Trophoblast cell (in vitro differentiated cells and primary cell): ENCODE results near the gene HLA-DQB1.
"Not testable (repeated sequence)": the region's sequence is repeated elsewhere in the genome, so short reads cannot be mapped to it uniquely, and the experiment has no call there.

Experiments used
- DNase-seq, 2 donors: peaks; one replicate each; pipeline ENCODE4 v3.0.0-alpha.2; 2016
- H2AFZ ChIP-seq: 2 replicates; pipeline ENCODE4 v1.6.1; 2013; ENCODE audit warnings: low read length, moderate library complexity, mild to moderate bottlenecking; ENCODE audit not compliant: insufficient read depth, poor library complexity
- H2AK5ac ChIP-seq: 2 replicates; pipeline ENCODE4 v1.6.1; 2013; ENCODE audit warnings: mild to moderate bottlenecking, low read length
- H2BK120ac ChIP-seq: 2 replicates; pipeline ENCODE4 v1.6.1; 2013; ENCODE audit warnings: low read length, mild to moderate bottlenecking, moderate library complexity; ENCODE audit not compliant: insufficient read depth, poor library complexity
- H2BK12ac ChIP-seq: 2 replicates; pipeline ENCODE4 v1.6.1; 2013; ENCODE audit warnings: mild to moderate bottlenecking, low read length, moderate library complexity
- H2BK5ac ChIP-seq: 2 replicates; pipeline ENCODE4 v1.6.1; 2013; ENCODE audit warnings: low read length, low read depth, moderate library complexity, mild to moderate bottlenecking; ENCODE audit not compliant: poor library complexity
- H3K14ac ChIP-seq: 2 replicates; pipeline ENCODE4 v1.6.1; 2013; ENCODE audit warnings: mild to moderate bottlenecking, low read length
- H3K18ac ChIP-seq: 2 replicates; pipeline ENCODE4 v1.6.1; 2013; ENCODE audit warnings: mild to moderate bottlenecking, low read length
- H3K23ac ChIP-seq: 2 replicates; pipeline ENCODE4 v1.6.1; 2013; ENCODE audit warnings: low read length
- H3K27ac ChIP-seq: 2 replicates; pipeline ENCODE4 v1.5.1; 2013; ENCODE audit warnings: low read depth, mild to moderate bottlenecking, inconsistent platforms, low read length, moderate library complexity
- H3K27me3 ChIP-seq: 2 replicates; pipeline ENCODE4 v1.6.1; 2013; ENCODE audit warnings: inconsistent platforms, mild to moderate bottlenecking, low read length, moderate library complexity; ENCODE audit not compliant: insufficient read depth
- H3K36me3 ChIP-seq, 2 experiments: 1 replicate in 1 of 2; 2 replicates in 1 of 2; pipeline ENCODE4 v1.6.1; 2013; ENCODE audit warnings: low read length in 2 of 2, mild to moderate bottlenecking in 2 of 2, moderate library complexity in 1 of 2; ENCODE audit not compliant: insufficient read depth in 2 of 2, control insufficient read depth in 1 of 2
- H3K4ac ChIP-seq: 2 replicates; pipeline ENCODE4 v1.6.1; 2013; ENCODE audit warnings: low read depth, mild to moderate bottlenecking, low read length, moderate library complexity
- H3K4me1 ChIP-seq, 2 experiments: 1 replicate in 1 of 2; 2 replicates in 1 of 2; pipeline ENCODE4 v1.6.1; 2013; ENCODE audit warnings: low read length in 2 of 2, mild to moderate bottlenecking in 2 of 2, moderate library complexity in 1 of 2; ENCODE audit not compliant: insufficient read depth in 2 of 2, control insufficient read depth in 1 of 2
- H3K4me2 ChIP-seq: 2 replicates; pipeline ENCODE4 v1.6.1; 2013; ENCODE audit warnings: inconsistent platforms, mild to moderate bottlenecking, low read length, moderate library complexity
- H3K4me3 ChIP-seq: 2 replicates; pipeline ENCODE4 v1.5.1; 2013; ENCODE audit warnings: mild to moderate bottlenecking, low read depth, low read length, inconsistent platforms
- H3K79me1 ChIP-seq: one replicate; pipeline ENCODE4 v1.6.1; 2013; ENCODE audit warnings: low read length
- H3K79me2 ChIP-seq: 2 replicates; pipeline ENCODE4 v1.6.1; 2013; ENCODE audit warnings: low read length, mild to moderate bottlenecking; ENCODE audit not compliant: control insufficient read depth, insufficient read depth, poor library complexity
- H3K9ac ChIP-seq: 2 replicates; pipeline ENCODE4 v1.6.1; 2013; ENCODE audit warnings: mild to moderate bottlenecking, low read length
- H3K9me3 ChIP-seq: 2 replicates; pipeline ENCODE4 v1.6.1; 2013; ENCODE audit warnings: low read depth, mild to moderate bottlenecking, control low read depth, inconsistent platforms, low read length; ENCODE audit not compliant: insufficient read depth
- H4K12ac ChIP-seq: 2 replicates; pipeline ENCODE4 v1.6.1; 2013; ENCODE audit warnings: low read depth, mild to moderate bottlenecking, low read length, moderate library complexity
- H4K8ac ChIP-seq: 2 replicates; pipeline ENCODE4 v1.6.1; 2013; ENCODE audit warnings: low read depth, mild to moderate bottlenecking, low read length, moderate library complexity
- H4K91ac ChIP-seq: one replicate; pipeline ENCODE4 v1.6.1; 2013; ENCODE audit warnings: low read depth, mild to moderate bottlenecking, low read length, moderate library complexity
- WGBS: extraction: QIAGEN DNeasy Blood & Tissue Kit; methylation state at CpG from one replicate; pipeline ENCODE4 v1.1.7; 2013; ENCODE audit warnings: missing lambda C conversion rate; ENCODE audit not compliant: insufficient read length, insufficient coverage; ENCODE audit errors: extremely low coverage; 5-methylcytosine and 5-hydroxymethylcytosine counted together

The HLA-DQB1 gene

DNA sequence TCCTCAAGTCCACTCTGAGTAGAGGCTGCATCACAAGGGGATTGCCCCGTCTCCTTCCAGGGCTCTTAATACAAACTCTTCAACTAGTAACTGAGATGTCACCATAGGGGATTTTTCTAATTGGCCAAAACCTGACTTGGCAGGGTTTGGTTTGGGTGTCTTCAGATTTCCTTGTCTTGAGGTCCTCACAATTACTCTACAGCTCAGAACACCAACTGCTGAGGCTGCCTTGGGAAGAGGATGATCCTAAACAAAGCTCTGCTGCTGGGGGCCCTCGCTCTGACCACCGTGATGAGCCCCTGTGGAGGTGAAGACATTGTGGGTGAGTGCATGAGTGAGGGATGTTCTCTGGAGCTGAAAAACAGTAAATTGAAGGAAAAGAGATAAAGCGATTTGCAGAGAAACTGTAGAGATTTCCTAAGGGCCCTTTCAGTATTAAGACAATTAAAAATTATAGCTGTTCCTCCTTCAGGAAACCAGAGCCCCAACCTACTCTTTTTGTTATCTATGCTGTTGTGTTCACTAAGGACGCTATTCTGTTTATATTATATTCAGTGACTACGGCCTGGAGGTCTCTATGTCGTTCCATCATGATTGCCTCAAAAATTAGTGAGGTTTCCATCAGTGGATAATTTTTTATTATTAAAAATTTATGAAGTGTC, 29.1 kb downstream of the HLA-DQB1 start, which contains the start of gene HLA-DQA1:
Gene HLA-DQA1, plus strand, starts transcription at position 188 of the 662 bp plus-strand sequence. Its CDS starts 53 bp downstream, at position 241.
- H3K9ac ChIP-seq, result no peak within 1 kb of the TSS
- no peak within 1 kb of the TSS for H3K4ac ChIP-seq
- H3K79me2 ChIP-seq, result no peaks in the 10 kb centered on the region
- H3K23ac ChIP-seq, result no peak within 1 kb of the TSS
- no peak within 1 kb of the TSS for H2BK12ac ChIP-seq
- H2AK5ac ChIP-seq, result no peak within 1 kb of the TSS
- no peak within 1 kb of the TSS for H3K14ac ChIP-seq
- peak; percentile 18 to 47 for DNase-seq
- no peak within 1 kb of the TSS for H3K27ac ChIP-seq
- H3K4me1 ChIP-seq, result no peaks in the 10 kb centered on the region
- no peak within 1 kb of the TSS for H4K91ac ChIP-seq
- no peaks in the 10 kb centered on the region for H3K9me3 ChIP-seq
- no peaks in the 10 kb centered on the region for H3K79me1 ChIP-seq
- H4K12ac ChIP-seq, result no peak within 1 kb of the TSS
- H4K8ac ChIP-seq, result no peak within 1 kb of the TSS
- H3K18ac ChIP-seq, result no peak within 1 kb of the TSS
- H2AFZ ChIP-seq, result no peak within 1 kb of the TSS
- H3K4me2 ChIP-seq, result no peak within 1 kb of the TSS
- no peaks in the 10 kb centered on the region for H3K36me3 ChIP-seq
- no peak within 1 kb of the TSS for H2BK5ac ChIP-seq
- no peak within 1 kb of the TSS for H3K4me3 ChIP-seq
- no CpG with 5 or more reads among the region's 7 CpGs for WGBS
- no peaks in the 10 kb centered on the region for H3K27me3 ChIP-seq
- H2BK120ac ChIP-seq, result no peak within 1 kb of the TSS

DNA sequence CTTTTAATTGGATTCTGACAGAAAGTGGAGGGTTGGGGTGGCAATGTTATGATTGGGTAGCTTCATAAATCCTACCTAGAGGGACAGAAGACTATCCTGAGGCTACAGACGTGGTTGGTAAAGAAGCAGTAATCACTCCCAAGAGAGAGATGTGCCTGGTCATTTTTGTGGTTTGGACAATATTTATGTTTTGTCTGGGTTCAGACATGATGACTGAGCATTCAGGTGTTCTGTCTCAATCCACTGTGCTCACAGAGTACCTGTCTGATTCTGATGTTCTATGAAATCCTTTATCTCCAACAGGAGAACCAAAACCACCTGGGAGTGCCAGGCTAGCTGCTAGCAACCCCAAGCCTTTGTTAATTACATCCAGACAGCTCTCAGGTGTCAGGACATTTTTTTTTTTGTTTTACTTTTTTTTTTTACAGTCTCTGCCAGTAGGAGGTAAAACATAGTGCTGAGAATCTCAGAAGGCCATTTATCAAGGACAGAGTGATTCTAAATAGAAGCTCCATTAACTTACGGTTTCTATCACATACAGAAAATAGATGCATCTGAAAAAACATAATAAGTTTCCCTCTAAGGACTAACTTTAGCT, 30.8 kb downstream of the HLA-DQB1 start:
- Histone ChIP-seq H3K4ac (no peak overlapping the region), H3K79me2 (no peaks in the 10 kb centered on the region), H2AK5ac (no peak overlapping the region), H4K91ac (no peak overlapping the region), H3K4me1 (no peaks in the 10 kb centered on the region), H4K12ac (no peak overlapping the region), H3K79me1 (no peaks in the 10 kb centered on the region), H3K23ac (no peak overlapping the region), H3K36me3 (no peaks in the 10 kb centered on the region), H3K14ac (no peak overlapping the region), H2BK120ac (no peak overlapping the region), H2BK12ac (no peak overlapping the region), H4K8ac (no peak overlapping the region), H3K27me3 (no peaks in the 10 kb centered on the region), H3K18ac (no peak overlapping the region), H3K9ac (no peak overlapping the region), H3K9me3 (no peaks in the 10 kb centered on the region), H3K4me3 (no peak overlapping the region), H2AFZ (no peak overlapping the region), H3K4me2 (no peak overlapping the region), H3K27ac (no peak overlapping the region), H2BK5ac (no peak overlapping the region)
- no CpG with 5 or more reads among the region's 2 CpGs for WGBS
- DNase-seq, result peak in 1 of 2 donors; percentile 38

- not testable (repeated sequence) for H4K91ac ChIP-seq, H3K9me3 ChIP-seq, H4K12ac ChIP-seq, H2BK120ac ChIP-seq, H2AFZ ChIP-seq, H3K18ac ChIP-seq, H3K27ac ChIP-seq, H4K8ac ChIP-seq, H3K79me1 ChIP-seq, H3K4ac ChIP-seq, H2BK5ac ChIP-seq, H3K9ac ChIP-seq, DNase-seq, H3K23ac ChIP-seq, H3K36me3 ChIP-seq, H2BK12ac ChIP-seq, H3K79me2 ChIP-seq, H3K4me1 ChIP-seq, H3K14ac ChIP-seq, H3K4me2 ChIP-seq, H2AK5ac ChIP-seq, H3K27me3 ChIP-seq, H3K4me3 ChIP-seq
- WGBS, result no CpG with 5 or more reads among the region's 13 CpGs
These were observed 36.7 kb downstream of the HLA-DQB1 start for GRCh38 chr6:32629793-32630192.

DNA sequence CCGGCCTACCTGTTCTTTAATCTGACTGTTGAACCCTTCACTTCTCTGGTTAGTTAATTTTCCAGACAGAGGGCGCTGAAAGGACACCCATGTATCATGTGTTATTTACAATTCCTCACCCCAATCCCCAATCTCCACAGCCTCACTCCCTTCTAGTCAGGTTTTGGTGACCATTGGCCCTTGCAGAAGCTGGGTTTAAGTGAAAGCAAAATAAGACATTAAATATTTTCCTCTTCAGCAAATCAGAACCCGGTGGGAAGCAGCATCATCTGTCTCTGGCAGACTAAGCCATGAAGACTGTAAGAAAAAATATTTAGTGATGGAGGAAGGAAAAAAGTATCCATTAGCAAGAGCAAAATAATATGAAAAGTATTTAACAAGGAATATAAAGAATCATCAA, 38.6 kb downstream of the HLA-DQB1 start:
- Histone ChIP-seq H4K91ac (no peak overlapping the region), H3K79me2 (no peaks in the 10 kb centered on the region), H3K4me3 (no peak overlapping the region), H3K4ac (no peak overlapping the region), H3K36me3 (no peaks in the 10 kb centered on the region), H3K4me2 (no peak overlapping the region), H2BK120ac (no peak overlapping the region), H2BK5ac (no peak overlapping the region), H3K9ac (no peak overlapping the region), H3K18ac (no peak overlapping the region), H3K4me1 (no peaks in the 10 kb centered on the region), H2AFZ (no peak overlapping the region), H3K14ac (no peak overlapping the region), H2BK12ac (no peak overlapping the region), H3K23ac (no peak overlapping the region), H3K27me3 (no peaks in the 10 kb centered on the region), H4K8ac (no peak overlapping the region), H2AK5ac (no peak overlapping the region), H3K27ac (no peak overlapping the region), H4K12ac (no peak overlapping the region), H3K79me1 (no peaks in the 10 kb centered on the region), H3K9me3 (no peaks in the 10 kb centered on the region)
- WGBS, result no CpG with 5 or more reads among the region's 3 CpGs
- peak in 1 of 2 donors; percentile 47 for DNase-seq
